GM21576 (cell line): Measurements from ENCODE around the gene PAPSS2.

Experiments used
- ATAC-seq: cut with Tn5 transposase; IDR thresholded peaks from one replicate; pipeline ENCODE4 v1.9.1; 2021; ENCODE audit warnings: mild to moderate bottlenecking, moderate library complexity; ENCODE audit not compliant: unreplicated experiment

Gene PAPSS2

GRCh38 chr10:87775766-87776165, 116.1 kb downstream of the PAPSS2 start:
- ATAC-seq, result no peak

- ATAC-seq, result no peak
Measured at GRCh38 chr10:87776328-87776727, 116.7 kb downstream of the PAPSS2 start.

- no peak for ATAC-seq
Measured at GRCh38 chr10:87781545-87781944, 121.9 kb downstream of the PAPSS2 start.

GRCh38 chr10:87782721-87783120, 123.0 kb downstream of the PAPSS2 start:
- ATAC-seq, result no peak

GRCh38 chr10:87786421-87786820, 126.7 kb downstream of the PAPSS2 start:
- no peak for ATAC-seq

GRCh38 chr10:87790185-87790584, 130.5 kb downstream of the PAPSS2 start:
- ATAC-seq, result no peak

GRCh38 chr10:87794285-87794684, 134.6 kb downstream of the PAPSS2 start:
- no peak for ATAC-seq
